Measurements from ENCODE around the gene AAR2. TPM values are rescaled to one million over a fixed set of nuclear protein-coding genes. Genes with fewer than 3 reads are reported as not detected.

Gene AAR2
- total RNA-seq, 1 donor from 2014 or later = 31.7 TPM

GRCh38 chr20:36281785-36282380 is 45.6 kb downstream of the AAR2 start:
- no peak for DNase-seq

GRCh38 chr20:36284751-36285150 is 48.5 kb downstream of the AAR2 start:
- DNase-seq = no peak

- DNase-seq = no peak
Observed at GRCh38 chr20:36285746-36286447, 49.6 kb downstream of the AAR2 start.

GRCh38 chr20:36297656-36298055 is 61.4 kb downstream of the AAR2 start:
- no peak for DNase-seq

GRCh38 chr20:36298061-36298460 is 61.8 kb downstream of the AAR2 start:
- no peak for DNase-seq

- DNase-seq = no peak
Observed at GRCh38 chr20:36298795-36299339, 62.6 kb downstream of the AAR2 start.

- no peak for DNase-seq
Observed at GRCh38 chr20:36299459-36299858, 63.2 kb downstream of the AAR2 start.

- no peak for DNase-seq
Observed at GRCh38 chr20:36301359-36302119, 65.3 kb downstream of the AAR2 start.

GRCh38 chr20:36303020-36303595 is 66.8 kb downstream of the AAR2 start:
- peak; percentile 79 for DNase-seq

- no peak for DNase-seq
Observed at GRCh38 chr20:36303831-36304230, 67.6 kb downstream of the AAR2 start.

GRCh38 chr20:36304786-36305495 is 68.7 kb downstream of the AAR2 start:
- no peak for DNase-seq

GRCh38 chr20:36305602-36306551 is 69.6 kb downstream of the AAR2 start, which contains the start of gene DLGAP4:
DLGAP4 (plus strand) TSS chr20:36306339; CDS start chr20:36431718, 125,379 bp downstream.
- no peak for DNase-seq

Other genes starting within 250 kb of the AAR2 start
- 16.0 and 21.1 TPM in 2 replicates for gene EPB41L1, start 81.7 kb upstream of the AAR2 start, total RNA-seq
- 18.4 and 26.2 TPM in 2 replicates for gene DLGAP4, start 69.9 kb downstream of the AAR2 start, total RNA-seq

Measured in dermis blood vessel endothelial cell (primary cell).